IMR-90 (cell line): ENCODE measurements around the gene VSIR. TPM values are rescaled to one million over a fixed set of nuclear protein-coding genes. Genes with fewer than 3 reads are reported as not detected.

Experiments
- ATAC-seq: fragments of 200-7000 bp; cut with Tn5 transposase; 2 replicates; pipeline ENCODE4 v1.9.1; 2020; ENCODE audit warnings: low read depth, mild to moderate bottlenecking, moderate library complexity
- BruUV-seq: library from RNA; stranded (reverse); fragments of 400-500 nt; replicated peaks from 2 replicates; lab custom pipeline; 2021; lab: Mats Ljungman, UMichigan
- CTCF ChIA-PET: fragments of 300-600 bp; formaldehyde crosslinking; extraction: SDS; loops from one replicate; lab custom pipeline; 2021; ENCODE audit warnings: antibody characterized with exemption; lab: Yijun Ruan, JAX
- POLR2A ChIA-PET: fragments of 300-600 bp; sonication (Branson Sonifier 250); formaldehyde crosslinking; loops from one replicate; lab custom pipeline; 2022; ENCODE audit warnings: antibody characterized with exemption; ENCODE audit not compliant: unreplicated experiment; lab: Charles Lee
- DNase-seq: peaks from one replicate; pipeline ENCODE4 v3.0.0; 2013
- H2AFZ ChIP-seq: replicated peaks from 2 replicates; pipeline ENCODE3; 2013; ENCODE audit warnings: low read length, mild to moderate bottlenecking; ENCODE audit not compliant: poor library complexity
- H2AK5ac ChIP-seq: 2 replicates; pipeline ENCODE4 v1.6.1; 2013; ENCODE audit warnings: low read depth, low read length, inconsistent platforms
- H2AK9ac ChIP-seq: replicated peaks from 2 replicates; pipeline ENCODE3; 2013; ENCODE audit warnings: mild to moderate bottlenecking, low read depth, low read length, moderate library complexity; ENCODE audit not compliant: poor library complexity
- H2BK120ac ChIP-seq: 2 replicates; pipeline ENCODE4 v1.6.1; 2013; ENCODE audit warnings: low read depth, low read length, inconsistent platforms
- H2BK15ac ChIP-seq: 3 replicates; pipeline ENCODE4 v1.6.1; 2013; ENCODE audit warnings: low read depth, low read length, inconsistent platforms
- H2BK20ac ChIP-seq: 2 replicates; pipeline ENCODE4 v1.6.1; 2013; ENCODE audit warnings: low read depth, mild to moderate bottlenecking, inconsistent platforms, low read length, moderate library complexity
- H2BK5ac ChIP-seq: 2 replicates; pipeline ENCODE4 v1.6.1; 2013; ENCODE audit warnings: mild to moderate bottlenecking, low read depth, low read length, inconsistent platforms; ENCODE audit not compliant: poor library complexity, severe bottlenecking
- H3K14ac ChIP-seq: replicated peaks from 2 replicates; pipeline ENCODE4 v1.6.1; 2013; ENCODE audit warnings: low read depth, low read length, inconsistent platforms
- H3K18ac ChIP-seq: 2 replicates; pipeline ENCODE4 v1.6.1; 2013; ENCODE audit warnings: low read depth, low read length, control low read depth
- H3K23ac ChIP-seq: 2 replicates; pipeline ENCODE4 v1.6.1; 2013; ENCODE audit warnings: low read depth, low read length, inconsistent platforms
- H3K27ac ChIP-seq: 2 replicates; pipeline ENCODE4 v1.5.1; 2013; ENCODE audit warnings: mild to moderate bottlenecking, control low read depth, low read length; ENCODE audit not compliant: insufficient read depth
- H3K27me3 ChIP-seq: 2 replicates; pipeline ENCODE4 v1.6.1; 2013; ENCODE audit warnings: low read length; ENCODE audit not compliant: control insufficient read depth, insufficient read depth
- H3K36me3 ChIP-seq: 2 replicates; pipeline ENCODE4 v1.6.1; 2013; ENCODE audit warnings: low read length, mixed read lengths; ENCODE audit not compliant: control insufficient read depth, insufficient read depth
- H3K4ac ChIP-seq: 2 replicates; pipeline ENCODE4 v1.6.1; 2013; ENCODE audit warnings: low read depth, low read length, inconsistent platforms
- H3K4me1 ChIP-seq: 2 replicates; pipeline ENCODE4 v1.6.1; 2013; ENCODE audit warnings: low read length, mixed read lengths; ENCODE audit not compliant: control insufficient read depth, insufficient read depth
- H3K4me2 ChIP-seq: 2 replicates; pipeline ENCODE4 v1.6.1; 2013; ENCODE audit warnings: low read depth, mild to moderate bottlenecking, control low read depth, low read length, moderate library complexity
- H3K4me3 ChIP-seq: 2 replicates; pipeline ENCODE4 v1.5.1; 2013; ENCODE audit warnings: low read depth, mild to moderate bottlenecking, control low read depth, low read length, moderate library complexity; ENCODE audit not compliant: insufficient read depth
- H3K56ac ChIP-seq: 2 replicates; pipeline ENCODE4 v1.6.1; 2013; ENCODE audit warnings: low read length, inconsistent platforms; ENCODE audit not compliant: insufficient read depth; ENCODE audit errors: extremely low read depth
- H3K79me1 ChIP-seq, 2 experiments: 2 replicates each; pipeline ENCODE4 v1.6.1; 2013; ENCODE audit warnings: low read length in 2 of 2, inconsistent platforms in 1 of 2, low read depth in 1 of 2
- H3K9ac ChIP-seq: 2 replicates; pipeline ENCODE4 v1.6.1; 2013; ENCODE audit warnings: low read depth, low read length, control low read depth
- H3K9me1 ChIP-seq: 2 replicates; pipeline ENCODE4 v1.6.1; 2013; ENCODE audit warnings: low read length, inconsistent platforms; ENCODE audit not compliant: insufficient read depth
- H3K9me3 ChIP-seq: 2 replicates; pipeline ENCODE4 v1.6.1; 2013; ENCODE audit warnings: low read length; ENCODE audit not compliant: control insufficient read depth, insufficient read depth
- H4K20me1 ChIP-seq: 2 replicates; pipeline ENCODE4 v1.6.1; 2013; ENCODE audit warnings: low read length, inconsistent platforms; ENCODE audit not compliant: insufficient read depth
- H4K5ac ChIP-seq: 2 replicates; pipeline ENCODE4 v1.6.1; 2013; ENCODE audit warnings: mild to moderate bottlenecking, low read depth, low read length, control low read depth
- H4K8ac ChIP-seq, 2 experiments: 2 replicates each; pipeline ENCODE4 v1.6.1; 2013; ENCODE audit warnings: low read depth in 2 of 2, low read length in 2 of 2, control low read depth in 1 of 2, inconsistent platforms in 1 of 2
- H4K91ac ChIP-seq: 2 replicates; pipeline ENCODE4 v1.6.1; 2013; ENCODE audit warnings: low read depth, low read length, inconsistent platforms; ENCODE audit not compliant: insufficient read depth
- CEBPB ChIP-seq: IDR thresholded peaks from 2 replicates; pipeline ENCODE4 v1.6.1; 2012; ENCODE audit warnings: low read depth, low read length, improper control_type of control experiment
- CHD1 ChIP-seq: IDR thresholded peaks from 2 replicates; pipeline ENCODE4 v1.6.1; 2012; ENCODE audit warnings: low read depth, low read length, improper control_type of control experiment
- FOS ChIP-seq: fragments of 150-350 bp; IDR thresholded peaks from 2 replicates; pipeline ENCODE4 v1.6.1; 2016; ENCODE audit warnings: low read depth, low read length
- MAFK ChIP-seq: IDR thresholded peaks from 2 replicates; pipeline ENCODE4 v1.6.1; 2012; ENCODE audit warnings: low read depth, low read length, improper control_type of control experiment
- MAZ ChIP-seq: IDR thresholded peaks from 2 replicates; pipeline ENCODE4 v1.6.1; 2012; ENCODE audit warnings: low read depth, mild to moderate bottlenecking, low read length, improper control_type of control experiment, moderate library complexity, borderline replicate concordance
- MXI1 ChIP-seq: IDR thresholded peaks from 2 replicates; pipeline ENCODE4 v1.6.1; 2012; ENCODE audit warnings: low read depth, mild to moderate bottlenecking, low read length, moderate library complexity, borderline replicate concordance
- RFX5 ChIP-seq: IDR thresholded peaks from 2 replicates; pipeline ENCODE4 v1.8.0; 2012; ENCODE audit warnings: low read depth, mild to moderate bottlenecking, low read length, moderate library complexity
- SMC3 ChIP-seq: fragments of 150-350 bp; IDR thresholded peaks from 2 replicates; pipeline ENCODE4 v1.6.1; 2016; ENCODE audit warnings: low read depth, mild to moderate bottlenecking, antibody characterized with exemption, low read length, moderate library complexity
- USF2 ChIP-seq: fragments of 150-350 bp; IDR thresholded peaks from 2 replicates; pipeline ENCODE4 v1.6.1; 2017; ENCODE audit warnings: mild to moderate bottlenecking, antibody characterized with exemption, low read length, low read depth
- WGBS, 2 experiments: methylation state at CpG; one replicate each; pipeline versions ENCODE4 v1.1.5 to v1.1.7; 2013; ENCODE audit warnings: missing lambda C conversion rate in 2 of 2; ENCODE audit not compliant: insufficient read length in 1 of 2; ENCODE audit errors: extremely low coverage in 2 of 2; 5-methylcytosine and 5-hydroxymethylcytosine counted together
- dilution Hi-C: fragments of 300-500 bp; cut with HindIII; formaldehyde crosslinking; loops from one replicate; pipeline ENCODE4 v1.14.3; 2018; ENCODE audit warnings: low sequenced_read_pairs; ENCODE audit not compliant: unreplicated experiment
- in situ Hi-C: fragments of 300-500 bp; cut with MboI; formaldehyde crosslinking; loops from 3 replicates; pipeline ENCODE4 v1.14.3; 2019; ENCODE audit warnings: low sequenced_read_pairs, inconsistent platforms, mixed read lengths
- intact Hi-C: fragments of 100-400 bp; cut with micrococcal nuclease; formaldehyde crosslinking; loops from 2 replicates; pipeline ENCODE4 v1.10.0; 2022
- polyA plus RNA-seq, 3 experiments: library from polyadenylated mRNA; depleted of rRNA; stranded (reverse); fragments of >200 nt; gene quantifications; 2 replicates each; pipeline ENCODE4 v1.2.3, GENCODE V29; 2012; ENCODE audit warnings: low replicate concordance in 1 of 3
- total RNA-seq: library from RNA; depleted of rRNA; stranded (reverse); fragments of >200 nt; gene quantifications from 2 replicates; pipeline ENCODE4 v1.2.3, GENCODE V29; 2012

Gene VSIR
- total and polyA plus RNA-seq, 2 of the 4 experiments (the other 2 are of a cell fraction): 5.0 to 23.8 TPM

- no peak overlapping the region for H2AFZ ChIP-seq
- no peaks in the 10 kb centered on the region for H3K9me3 ChIP-seq
- no peak overlapping the region for H4K91ac ChIP-seq
- peak overlapping the region; percentile 20 for H2AK9ac ChIP-seq
- DNase-seq (no peak), ATAC-seq (no peak)
- H2AK5ac ChIP-seq: no peak overlapping the region
- no peak overlapping the region for H3K27ac ChIP-seq
- no peak overlapping the region for H3K18ac ChIP-seq
- TF ChIP-seq RFX5 (no peak), SMC3 (no peak), MXI1 (no peak), FOS (no peak), CEBPB (no peak), MAFK (no peak), CHD1 (no peak), USF2 (no peak), MAZ (no peak)
- ChIA-PET POLR2A (no interaction called here), CTCF (no interaction called here)
- H3K56ac ChIP-seq: no peak overlapping the region
- no peak overlapping the region for H3K14ac ChIP-seq
- intact Hi-C loops: loop anchor here (5.0 kb wide), 2 partner anchors 97 to 112 kb away; no protein-coding TSS in a partner anchor
- no peak overlapping the region for H2BK15ac ChIP-seq
- no peak overlapping the region for H2BK120ac ChIP-seq
- dilution Hi-C loops: no loop called here
- no TSS peak for BruUV-seq
- H3K4me3 ChIP-seq: no peak overlapping the region
- no peaks in the 10 kb centered on the region; the same call in 1 of the 2 replicates for H3K9me1 ChIP-seq
- H4K5ac ChIP-seq: no peak overlapping the region
- H3K36me3 ChIP-seq: peaks cover 3% of the 10 kb centered on the region; the same call in 1 of the 2 replicates
- WGBS, 2 experiments: 83% methylated on average over 9 of the region's 25 CpGs; no CpG with 5 or more reads in 1 of the 2 experiments
- H3K79me1 ChIP-seq: no peaks in the 10 kb centered on the region
- no peak overlapping the region for H3K9ac ChIP-seq
- no peak overlapping the region for H4K8ac ChIP-seq
- no peak overlapping the region for H2BK20ac ChIP-seq
- in situ Hi-C loops: loop anchor here (10.0 kb wide), 2 partner anchors 425 to 495 kb away; partner anchors contain the start of gene SLC29A3
- no peak overlapping the region for H3K23ac ChIP-seq
- peaks cover 10% of the 10 kb centered on the region for H4K20me1 ChIP-seq
- peaks cover 17% of the 10 kb centered on the region for H3K27me3 ChIP-seq
- no peak overlapping the region for H3K4ac ChIP-seq
- no peak overlapping the region for H2BK5ac ChIP-seq
- H3K4me2 ChIP-seq: no peak overlapping the region
- H3K4me1 ChIP-seq: no peaks in the 10 kb centered on the region
Observed at GRCh38 chr10:71809628-71810027, 36.3 kb upstream of the VSIR start.
